Fibroblast of villous mesenchyme (primary cell): ENCODE data around the gene DRAP1. TPM values are rescaled to one million over a fixed set of nuclear protein-coding genes. Genes with fewer than 3 reads are reported as not detected.
"Not testable (repeated sequence)": the region's sequence is repeated elsewhere in the genome, so short reads cannot be mapped to it uniquely, and the experiment has no call there.

Experiments
- DNase-seq: peaks from one replicate; pipeline ENCODE4 v3.0.0-alpha.2; 2010; ENCODE audit warnings: low read depth
- H3K4me3 ChIP-seq: 2 replicates; pipeline ENCODE4 v1.5.1; 2011; ENCODE audit warnings: low read depth, mild to moderate bottlenecking, low read length
- total RNA-seq: library from RNA; depleted of rRNA; stranded (reverse); fragments of >200 nt; gene quantifications from 2 replicates; pipeline ENCODE4 v1.2.3, GENCODE V29; 2012
- TF ChIP-seq, protein P1 (sequence below): IDR thresholded peaks from 2 replicates; pipeline ENCODE4 v1.5.1; 2012; ENCODE audit warnings: low read depth, mild to moderate bottlenecking, low read length; ENCODE audit not compliant: insufficient read depth

Gene DRAP1
- total RNA-seq, 1 donor: 218 TPM

DNA sequence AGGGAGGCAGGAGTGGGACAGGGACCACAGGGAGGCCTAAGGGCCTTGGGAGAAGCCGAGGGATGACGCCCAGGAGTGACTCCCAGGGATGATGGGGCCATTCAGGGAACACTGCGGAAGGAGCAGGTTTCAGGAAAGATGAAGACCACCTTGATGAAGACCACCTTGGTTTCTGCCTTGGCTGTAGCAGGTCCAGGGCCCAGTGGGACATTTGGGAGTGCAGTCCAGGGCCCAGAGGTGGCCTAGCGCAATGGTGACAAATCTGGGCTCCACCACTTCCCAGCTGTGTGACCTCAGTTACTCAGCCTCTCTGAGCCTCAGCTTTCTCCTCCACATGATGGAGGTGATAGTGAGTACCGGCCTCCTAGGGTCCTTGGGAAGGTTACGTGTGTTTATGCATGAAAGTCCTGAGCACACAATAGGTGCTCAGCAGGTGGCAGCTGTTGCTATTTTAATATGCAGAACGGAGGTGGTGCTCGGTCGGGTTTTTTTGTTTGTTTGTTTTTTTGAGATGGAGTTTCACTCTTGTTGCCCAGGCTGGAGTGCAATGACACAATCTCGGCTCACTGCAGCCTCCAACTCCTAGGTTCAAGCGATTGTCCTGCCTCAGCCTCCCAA lies 26.8 kb downstream of the DRAP1 start:
- DNase-seq: no peak
- TF ChIP-seq, protein P1, sequence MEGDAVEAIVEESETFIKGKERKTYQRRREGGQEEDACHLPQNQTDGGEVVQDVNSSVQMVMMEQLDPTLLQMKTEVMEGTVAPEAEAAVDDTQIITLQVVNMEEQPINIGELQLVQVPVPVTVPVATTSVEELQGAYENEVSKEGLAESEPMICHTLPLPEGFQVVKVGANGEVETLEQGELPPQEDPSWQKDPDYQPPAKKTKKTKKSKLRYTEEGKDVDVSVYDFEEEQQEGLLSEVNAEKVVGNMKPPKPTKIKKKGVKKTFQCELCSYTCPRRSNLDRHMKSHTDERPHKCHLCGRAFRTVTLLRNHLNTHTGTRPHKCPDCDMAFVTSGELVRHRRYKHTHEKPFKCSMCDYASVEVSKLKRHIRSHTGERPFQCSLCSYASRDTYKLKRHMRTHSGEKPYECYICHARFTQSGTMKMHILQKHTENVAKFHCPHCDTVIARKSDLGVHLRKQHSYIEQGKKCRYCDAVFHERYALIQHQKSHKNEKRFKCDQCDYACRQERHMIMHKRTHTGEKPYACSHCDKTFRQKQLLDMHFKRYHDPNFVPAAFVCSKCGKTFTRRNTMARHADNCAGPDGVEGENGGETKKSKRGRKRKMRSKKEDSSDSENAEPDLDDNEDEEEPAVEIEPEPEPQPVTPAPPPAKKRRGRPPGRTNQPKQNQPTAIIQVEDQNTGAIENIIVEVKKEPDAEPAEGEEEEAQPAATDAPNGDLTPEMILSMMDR: no peak
- H3K4me3 ChIP-seq: no peak overlapping the region

- DNase-seq: no peak
- H3K4me3 ChIP-seq: no peak overlapping the region
- TF ChIP-seq, protein P1: no peak
Observed at GRCh38 chr11:65946655-65947054, 27.4 kb downstream of the DRAP1 start.

DNA sequence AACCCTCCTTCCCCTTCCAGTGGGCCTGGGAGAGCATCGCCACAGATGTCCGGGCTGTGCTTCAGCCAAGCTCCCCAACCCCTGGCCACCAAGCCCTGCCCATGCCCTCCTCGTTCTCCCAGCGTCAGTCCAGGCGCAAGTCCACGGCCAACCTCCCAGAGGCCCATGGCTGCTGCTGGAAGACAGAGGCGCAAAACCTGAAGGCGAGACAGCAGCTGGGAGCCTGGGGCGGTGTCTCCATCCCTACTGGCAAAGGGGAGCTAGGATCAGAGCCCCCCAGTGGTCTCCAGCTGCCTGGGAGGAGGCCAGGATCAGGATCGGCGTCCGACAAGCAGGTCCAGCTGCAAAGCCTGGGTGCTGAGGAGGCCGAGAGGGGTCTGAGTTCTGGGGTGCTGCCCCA lies 27.9 kb downstream of the DRAP1 start:
- no peak overlapping the region for H3K4me3 ChIP-seq
- TF ChIP-seq, protein P1: no peak
- DNase-seq: no peak

- no peak overlapping the region for H3K4me3 ChIP-seq
- TF ChIP-seq, protein P1: no peak
- DNase-seq: no peak
Observed at GRCh38 chr11:65947603-65948125, 28.4 kb downstream of the DRAP1 start.

DNA sequence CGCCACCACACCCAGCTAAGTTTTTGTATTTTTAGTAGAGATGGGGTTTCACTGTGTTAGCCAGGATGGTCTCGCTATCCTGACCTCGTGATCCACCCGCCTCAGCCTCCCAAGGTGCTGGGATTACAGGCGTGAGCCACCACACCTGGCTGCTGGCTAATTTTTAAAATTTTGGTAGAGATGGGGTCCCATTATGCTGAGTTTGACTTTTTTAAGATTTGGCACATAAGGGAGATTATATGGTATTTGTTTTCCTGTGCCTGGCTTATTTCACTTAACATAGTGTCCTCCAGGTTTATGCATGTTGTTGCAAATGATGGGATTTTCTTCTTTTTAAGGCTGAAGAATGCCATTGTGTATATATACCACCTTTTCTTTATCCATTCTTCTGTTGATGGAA lies 31.5 kb downstream of the DRAP1 start:
- H3K4me3 ChIP-seq, DNase-seq: not testable (repeated sequence)

DNA sequence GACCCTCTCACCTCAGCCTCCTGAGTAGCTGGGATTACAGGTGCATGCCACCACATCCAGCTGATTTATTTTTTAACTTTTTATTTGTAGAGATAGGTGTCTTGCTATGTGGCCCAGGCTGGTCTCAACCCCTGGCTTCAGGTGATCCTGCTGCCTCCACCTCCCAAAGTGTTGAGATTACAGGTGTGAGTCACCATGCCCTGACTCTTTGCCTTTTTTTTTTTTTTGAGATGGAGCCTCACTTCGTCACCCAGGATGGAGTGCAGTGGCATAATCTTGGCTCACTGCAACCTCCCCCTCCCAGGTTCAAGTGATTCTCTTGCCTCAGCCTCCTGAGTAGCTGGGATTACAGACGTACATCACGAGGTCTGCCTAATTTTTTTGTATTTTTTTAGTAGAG lies 32.4 kb downstream of the DRAP1 start:
- not testable (repeated sequence) for DNase-seq, H3K4me3 ChIP-seq

- TF ChIP-seq, protein P1: no peak
- H3K4me3 ChIP-seq: no peak overlapping the region
- no peak for DNase-seq
Observed at GRCh38 chr11:65952052-65952521, 32.9 kb downstream of the DRAP1 start.

DNA sequence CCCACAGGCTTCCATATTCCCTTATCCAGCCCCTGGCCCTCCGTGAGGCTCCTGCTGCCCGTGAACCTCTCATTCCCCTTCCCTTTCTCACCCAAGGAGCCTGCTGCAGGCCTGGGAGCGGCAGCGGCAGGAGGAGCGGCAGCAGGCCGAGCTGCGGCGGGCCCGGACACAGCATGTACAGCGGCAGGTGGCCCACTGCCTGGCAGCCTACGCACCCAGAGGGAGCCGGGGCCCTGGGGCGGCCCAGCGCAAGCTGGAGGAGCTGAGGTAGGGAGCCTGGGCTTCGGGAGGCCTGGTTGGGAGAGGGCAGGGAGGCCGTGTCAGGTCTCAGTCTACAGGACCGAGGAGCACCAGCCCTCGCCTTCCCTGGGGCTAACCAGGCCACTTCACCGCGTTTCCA lies 34.2 kb downstream of the DRAP1 start:
- no peak overlapping the region for H3K4me3 ChIP-seq
- TF ChIP-seq, protein P1: no peak
- DNase-seq: no peak
